Kidney (tissue), 14 donors: ENCODE measurements around the gene ZNF626. TPM values are rescaled to one million over a fixed set of nuclear protein-coding genes. Genes with fewer than 3 reads are reported as not detected.
"Not testable (repeated sequence)": the region's sequence is repeated elsewhere in the genome, so short reads cannot be mapped to it uniquely, and the experiment has no call there.

ENCODE experiments used
- DNase-seq, 5 donors: peaks; one replicate each; pipeline ENCODE4 v3.0.0-alpha.2; 2013 to 2020
- FAIRE-seq: peaks from 2 replicates; lab custom pipeline; 2012; peaks lifted over from hg19 to GRCh38; lab: Jason Lieb, UNC
- H3K27ac ChIP-seq, 2 donors: one replicate each; pipeline ENCODE4 v1.7.0; 2013; ENCODE audit warnings: low read depth in 2 of 2, low read length in 2 of 2, inconsistent platforms in 1 of 2
- H3K27me3 ChIP-seq: one replicate; pipeline ENCODE4 v1.7.1; 2013; ENCODE audit warnings: low read length, inconsistent platforms; ENCODE audit not compliant: control insufficient read depth, insufficient read depth
- H3K36me3 ChIP-seq, 3 donors: one replicate each; pipeline versions ENCODE4 v1.7.0 to v1.7.1; 2013; ENCODE audit warnings: low read length in 3 of 3, control low read depth in 1 of 3, inconsistent platforms in 1 of 3; ENCODE audit not compliant: insufficient read depth in 3 of 3, control insufficient read depth in 2 of 3
- H3K4me1 ChIP-seq, 3 donors: one replicate each; pipeline versions ENCODE4 v1.7.0 to v1.7.1; 2013; ENCODE audit warnings: low read length in 3 of 3, inconsistent platforms in 1 of 3, low read depth in 1 of 3; ENCODE audit not compliant: control insufficient read depth in 2 of 3, insufficient read depth in 2 of 3
- H3K4me3 ChIP-seq, 3 donors: one replicate each; pipeline versions ENCODE4 v1.7.0 to v1.8.1; 2013; ENCODE audit warnings: low read length in 3 of 3, control low read depth in 1 of 3, inconsistent platforms in 1 of 3
- H3K9ac ChIP-seq, 3 donors: one replicate each; pipeline versions ENCODE4 v1.7.0 to v1.7.1; 2013; ENCODE audit warnings: low read length in 3 of 3, control low read depth in 1 of 3, inconsistent platforms in 1 of 3
- H3K9me3 ChIP-seq, 3 donors: one replicate each; pipeline versions ENCODE4 v1.7.0 to v1.7.1; 2013; ENCODE audit warnings: low read length in 3 of 3, control low read depth in 1 of 3, inconsistent platforms in 1 of 3; ENCODE audit not compliant: control insufficient read depth in 2 of 3, insufficient read depth in 1 of 3
- intact Hi-C: fragments of 100-400 bp; cut with DNase I; formaldehyde crosslinking; loops from one replicate; pipeline ENCODE4 v1.11.1; 2022
- polyA plus RNA-seq: library from polyadenylated mRNA; stranded (reverse); fragments of 350-450 nt; fragmentation: Illumina TruSeq; extraction: RNeasy Lipid Tissue Mini Kit (QIAGEN cat#74804); gene quantifications from one replicate; pipeline ENCODE4 v1.2.3, GENCODE V29; 2014; ENCODE audit warnings: low read depth, low replicate concordance; ENCODE audit not compliant: insufficient read depth
- total RNA-seq: library from RNA; stranded (reverse); fragmentation: NEBNext Ultra II Directional; extraction: Animal tissue kit (Norgen Biotek cat#: 25700); gene quantifications from one replicate; pipeline ENCODE4 v1.2.1, GENCODE V29; 2021
- TF ChIP-seq, protein P1 (sequence below): IDR thresholded peaks from 3 replicates; pipeline ENCODE4 v1.5.1; 2012; ENCODE audit warnings: mild to moderate bottlenecking, moderate library complexity, borderline replicate concordance; ENCODE audit not compliant: insufficient read depth; ENCODE audit errors: extremely low read depth
- donor health status: control.
- donor health status: control.
- donor health status: control.
- donor health status: control.
- donor health status: control.
- donor health status: DM: yes; HTN: yes; CAD: no.
- donor health status: Normal renal cell carcinoma (clear cell type).

ZNF626 gene
- total and polyA plus RNA-seq, 2 donors from 2014 or later: 6.4 to 20.6 TPM

DNA sequence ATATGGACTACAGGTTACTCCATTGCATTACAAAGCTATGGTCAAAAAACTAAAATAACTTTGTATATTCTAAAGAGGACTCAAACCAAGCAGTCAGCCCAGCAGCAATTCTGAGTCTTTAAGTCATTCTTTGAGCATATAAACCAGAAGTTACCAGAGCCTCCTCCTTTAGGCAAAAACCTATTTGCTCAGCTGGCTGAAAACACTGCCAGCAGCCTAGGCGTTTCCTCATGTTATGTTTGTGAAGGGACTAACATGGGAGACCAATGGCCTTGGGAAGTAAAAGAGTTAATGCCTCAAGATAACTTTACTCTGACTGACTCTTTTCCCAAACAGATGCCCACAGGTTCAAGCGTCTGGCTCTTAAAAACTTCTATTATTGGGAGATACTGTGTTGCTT lies 45.3 kb downstream of the ZNF626 start:
- FAIRE-seq (no peak), DNase-seq (no peak)
- Histone ChIP-seq H3K36me3 (no peaks in the 10 kb centered on the region), H3K9ac (no peak overlapping the region), H3K27me3 (no peaks in the 10 kb centered on the region), H3K4me1 (no peaks in the 10 kb centered on the region), H3K9me3 (peaks cover 0 to 26% (median 0%) of the 10 kb centered on the region in 3 donors), H3K4me3 (no peak overlapping the region), H3K27ac (no peak overlapping the region)
- TF ChIP-seq, protein P1, sequence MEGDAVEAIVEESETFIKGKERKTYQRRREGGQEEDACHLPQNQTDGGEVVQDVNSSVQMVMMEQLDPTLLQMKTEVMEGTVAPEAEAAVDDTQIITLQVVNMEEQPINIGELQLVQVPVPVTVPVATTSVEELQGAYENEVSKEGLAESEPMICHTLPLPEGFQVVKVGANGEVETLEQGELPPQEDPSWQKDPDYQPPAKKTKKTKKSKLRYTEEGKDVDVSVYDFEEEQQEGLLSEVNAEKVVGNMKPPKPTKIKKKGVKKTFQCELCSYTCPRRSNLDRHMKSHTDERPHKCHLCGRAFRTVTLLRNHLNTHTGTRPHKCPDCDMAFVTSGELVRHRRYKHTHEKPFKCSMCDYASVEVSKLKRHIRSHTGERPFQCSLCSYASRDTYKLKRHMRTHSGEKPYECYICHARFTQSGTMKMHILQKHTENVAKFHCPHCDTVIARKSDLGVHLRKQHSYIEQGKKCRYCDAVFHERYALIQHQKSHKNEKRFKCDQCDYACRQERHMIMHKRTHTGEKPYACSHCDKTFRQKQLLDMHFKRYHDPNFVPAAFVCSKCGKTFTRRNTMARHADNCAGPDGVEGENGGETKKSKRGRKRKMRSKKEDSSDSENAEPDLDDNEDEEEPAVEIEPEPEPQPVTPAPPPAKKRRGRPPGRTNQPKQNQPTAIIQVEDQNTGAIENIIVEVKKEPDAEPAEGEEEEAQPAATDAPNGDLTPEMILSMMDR: no peak
- intact Hi-C loops: no loop called here

DNA sequence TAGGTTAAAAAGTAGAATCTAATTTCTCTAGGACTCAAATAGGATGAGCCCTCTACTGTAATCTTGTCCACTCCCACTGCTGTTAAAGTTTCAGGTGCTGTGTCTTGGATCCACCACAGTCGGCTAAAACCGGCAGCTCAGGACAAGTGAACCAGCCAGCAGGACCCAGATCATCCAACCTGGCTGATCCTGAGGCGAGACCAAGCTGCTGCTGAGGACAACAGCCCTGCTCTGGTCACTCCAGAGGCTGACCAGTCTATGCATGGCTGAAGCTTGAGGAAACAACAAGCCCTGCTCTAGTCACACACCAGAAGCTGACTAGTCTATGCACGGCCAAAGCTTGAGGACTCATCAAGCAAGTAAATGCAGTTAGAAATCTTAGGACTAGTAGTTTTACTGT lies 46.4 kb downstream of the ZNF626 start:
- H3K36me3 ChIP-seq, DNase-seq, FAIRE-seq, H3K9ac ChIP-seq, H3K27me3 ChIP-seq, H3K4me3 ChIP-seq, H3K4me1 ChIP-seq, intact Hi-C loops, H3K27ac ChIP-seq: not testable (repeated sequence)
- H3K9me3 ChIP-seq: peaks cover 0 to 29% (median 0%) of the 10 kb centered on the region in 3 donors

DNA sequence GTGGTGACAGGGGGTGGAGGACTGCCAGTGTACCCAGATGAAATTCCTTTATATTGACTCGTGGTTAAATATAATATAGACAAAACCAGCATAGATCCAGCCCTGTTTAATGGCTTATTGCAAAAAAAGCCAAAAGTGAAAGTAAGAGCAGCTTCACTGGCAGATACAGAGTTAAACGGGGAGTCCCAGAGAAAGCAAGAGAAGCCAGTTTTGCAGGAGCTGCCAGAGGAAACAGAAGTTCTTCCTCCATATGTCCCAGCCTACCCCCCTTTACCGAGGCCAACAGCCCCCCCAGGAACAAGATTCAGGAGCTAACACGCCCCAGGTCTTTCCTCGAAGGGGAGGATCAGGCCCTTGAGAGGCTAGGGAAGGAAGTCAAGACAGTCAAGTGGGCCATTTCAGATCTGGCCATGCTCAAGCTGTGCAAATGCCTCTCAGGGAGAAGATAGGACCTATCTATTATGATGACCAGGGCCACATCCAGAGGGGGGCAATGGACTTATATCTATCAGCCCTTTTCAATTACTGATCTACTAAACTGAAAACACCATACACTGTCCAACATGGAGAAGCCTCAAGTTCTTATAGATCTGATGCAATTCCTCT lies 48.6 kb downstream of the ZNF626 start:
- intact Hi-C loops: no loop called here
- TF ChIP-seq, protein P1: no peak
- no peaks in the 10 kb centered on the region for H3K27me3 ChIP-seq
- H3K9me3 ChIP-seq: peaks cover 0 to 22% (median 0%) of the 10 kb centered on the region in 3 donors
- no peak overlapping the region for H3K9ac ChIP-seq
- no peaks in the 10 kb centered on the region for H3K36me3 ChIP-seq
- H3K4me1 ChIP-seq: no peaks in the 10 kb centered on the region
- FAIRE-seq (no peak), DNase-seq (no peak)
- H3K27ac ChIP-seq: no peak overlapping the region
- H3K4me3 ChIP-seq: no peak overlapping the region

- Histone ChIP-seq H3K27ac (no peak overlapping the region), H3K4me3 (no peak overlapping the region)
- no peak for FAIRE-seq
Measured at GRCh38 chr19:20611866-20612265, 49.5 kb downstream of the ZNF626 start.

More at GRCh38 chr19:20611866-20612265, 49.5 kb downstream of the ZNF626 start:
- no peaks in the 10 kb centered on the region for H3K4me1 ChIP-seq
- DNase-seq: no peak
- no peak overlapping the region for H3K9ac ChIP-seq
- H3K36me3 ChIP-seq: no peaks in the 10 kb centered on the region
- no peaks in the 10 kb centered on the region for H3K27me3 ChIP-seq
- TF ChIP-seq, protein P1: no peak
- intact Hi-C loops: no loop called here
- H3K9me3 ChIP-seq: peaks cover 0 to 15% (median 0%) of the 10 kb centered on the region in 3 donors
